Neural progenitor cell (in vitro differentiated cells): ENCODE measurements around the gene PDE3B. TPM values are rescaled to one million over a fixed set of nuclear protein-coding genes. Genes with fewer than 3 reads are reported as not detected.

ENCODE experiments used
- DNase-seq: peaks from one replicate; pipeline ENCODE4 v3.0.0-alpha.2; 2016; ENCODE audit warnings: low spot score
- H2AFZ ChIP-seq: fragments of 200-600 bp; sonication (generic); replicated peaks from 2 replicates; pipeline ENCODE4 v1.6.1; 2016; ENCODE audit warnings: antibody characterized with exemption
- H3F3A ChIP-seq: fragments of 200-600 bp; sonication (generic); 2 replicates; pipeline ENCODE4 v1.6.1; 2016; ENCODE audit warnings: antibody characterized with exemption, low read depth
- H3K27ac ChIP-seq: fragments of 200-600 bp; sonication (generic); 2 replicates; pipeline ENCODE4 v1.5.1; 2016; ENCODE audit warnings: mild to moderate bottlenecking
- H3K27me3 ChIP-seq: fragments of 200-600 bp; sonication (generic); 2 replicates; pipeline ENCODE4 v1.6.1; 2016; ENCODE audit warnings: mild to moderate bottlenecking, moderate library complexity
- H3K36me3 ChIP-seq: fragments of 200-600 bp; sonication (generic); 2 replicates; pipeline ENCODE4 v1.5.1; 2016
- H3K4me1 ChIP-seq: fragments of 200-600 bp; sonication (generic); 2 replicates; pipeline ENCODE4 v1.6.1; 2016; ENCODE audit warnings: mixed run types
- H3K4me2 ChIP-seq: fragments of 200-600 bp; sonication (generic); 2 replicates; pipeline ENCODE4 v1.6.1; 2016
- H3K4me3 ChIP-seq: fragments of 200-600 bp; sonication (generic); 2 replicates; pipeline ENCODE4 v1.5.1; 2016
- H3K79me2 ChIP-seq: fragments of 200-600 bp; sonication (generic); 2 replicates; pipeline ENCODE4 v1.6.1; 2016; ENCODE audit warnings: low read depth
- H3K9ac ChIP-seq: fragments of 200-600 bp; sonication (generic); 2 replicates; pipeline ENCODE4 v1.6.1; 2016
- H3K9me3 ChIP-seq: fragments of 200-600 bp; sonication (generic); 2 replicates; pipeline ENCODE4 v1.5.1; 2016; ENCODE audit warnings: low read depth
- H4K20me1 ChIP-seq: fragments of 200-600 bp; sonication (generic); 2 replicates; pipeline ENCODE4 v1.6.1; 2016; ENCODE audit warnings: low read depth
- H3K27ac Mint-ChIP-seq: 3 replicates; pipeline ENCODE4 v1.8.0; 2021; ENCODE audit warnings: mixed read lengths
- H3K27me3 Mint-ChIP-seq: 2 replicates; pipeline ENCODE4 v1.8.0; 2022; ENCODE audit warnings: low read depth, mild to moderate bottlenecking, inconsistent platforms, moderate library complexity, mixed read lengths; ENCODE audit not compliant: insufficient read depth
- H3K36me3 Mint-ChIP-seq: 3 replicates; pipeline ENCODE4 v1.8.0; 2021; ENCODE audit warnings: mixed read lengths
- H3K4me1 Mint-ChIP-seq: 3 replicates; pipeline ENCODE4 v1.8.0; 2021; ENCODE audit warnings: mixed read lengths
- H3K4me3 Mint-ChIP-seq: 3 replicates; pipeline ENCODE4 v1.8.0; 2021; ENCODE audit warnings: mild to moderate bottlenecking, moderate library complexity, mixed read lengths
- H3K9me3 Mint-ChIP-seq: 3 replicates; pipeline ENCODE4 v1.8.0; 2020; ENCODE audit warnings: mixed read lengths
- CTCF ChIP-seq: fragments of 200-600 bp; sonication (generic); IDR thresholded peaks from 2 replicates; pipeline ENCODE4 v1.5.1; 2017; ENCODE audit warnings: antibody characterized with exemption, mild to moderate bottlenecking
- EZH2 ChIP-seq: fragments of 200-600 bp; sonication (generic); IDR thresholded peaks from 2 replicates; pipeline ENCODE4 v1.6.1; 2017; ENCODE audit warnings: antibody characterized with exemption, mild to moderate bottlenecking, moderate library complexity
- EZH2phosphoT487 ChIP-seq: fragments of 200-600 bp; sonication (generic); IDR thresholded peaks from 2 replicates; pipeline ENCODE4 v1.6.1; 2017; ENCODE audit warnings: antibody characterized with exemption
- total RNA-seq: library from RNA; depleted of rRNA; stranded (reverse); fragments of >200 nt; gene quantifications from 2 replicates; pipeline ENCODE4 v1.2.3, GENCODE V29; 2015; ENCODE audit warnings: low replicate concordance

The PDE3B gene
- total RNA-seq, 1 donor from 2014 or later = 14.3 TPM

DNA sequence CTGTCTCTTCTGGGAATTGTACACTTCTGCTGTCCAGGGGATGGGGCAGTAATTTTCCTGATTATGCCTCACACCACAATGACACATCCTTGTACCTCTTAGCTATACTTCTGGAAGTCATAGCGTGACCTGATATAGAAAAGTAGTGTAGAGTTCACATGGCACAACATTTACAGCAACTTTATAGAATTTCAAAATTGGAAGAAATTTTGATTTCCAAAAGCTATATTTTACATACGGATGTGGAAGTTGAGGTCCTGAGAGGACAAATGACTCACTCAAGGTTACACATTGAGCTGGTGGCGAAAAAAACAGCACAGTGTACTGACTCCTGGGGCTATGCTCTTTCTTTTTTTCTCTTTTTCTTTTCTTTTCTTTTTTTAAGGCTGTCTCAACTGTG lies 254.8 kb downstream of the PDE3B start:
- H3K27me3 ChIP-seq = peaks cover 3% of the 10 kb centered on the region

GRCh38 chr11:14898906-14899305 lies 255.3 kb downstream of the PDE3B start:
- Histone ChIP-seq H2AFZ (no peak overlapping the region), H4K20me1 (no peaks in the 10 kb centered on the region), H3K79me2 (no peaks in the 10 kb centered on the region), H3K27me3 (no peaks in the 10 kb centered on the region), H3F3A (no peaks in the 10 kb centered on the region), H3K9me3 (no peaks in the 10 kb centered on the region), H3K9ac (no peak overlapping the region), H3K4me2 (no peak overlapping the region), H3K27ac (no peak overlapping the region), H3K36me3 (no peaks in the 10 kb centered on the region), H3K4me3 (no peak overlapping the region), H3K4me1 (no peaks in the 10 kb centered on the region)
- H3K36me3 Mint-ChIP-seq = no peaks in the 10 kb centered on the region
- H3K27me3 Mint-ChIP-seq = no peaks in the 10 kb centered on the region
- H3K4me3 Mint-ChIP-seq = no peak overlapping the region
- no peak for DNase-seq
- no peak for TF ChIP-seq EZH2phosphoT487
- TF ChIP-seq EZH2 = no peak
- no peaks in the 10 kb centered on the region for H3K9me3 Mint-ChIP-seq
- H3K27ac Mint-ChIP-seq = no peak overlapping the region
- H3K4me1 Mint-ChIP-seq = no peaks in the 10 kb centered on the region

More for the DNA sequence above, 254.8 kb downstream of the PDE3B start:
- H3K27ac ChIP-seq = no peak overlapping the region
- no peak overlapping the region for H2AFZ ChIP-seq
- no peak overlapping the region for H3K9ac ChIP-seq
- DNase-seq = no peak
- Mint-ChIP-seq H3K27me3 (no peaks in the 10 kb centered on the region), H3K36me3 (no peaks in the 10 kb centered on the region), H3K4me3 (no peak overlapping the region), H3K4me1 (no peaks in the 10 kb centered on the region), H3K27ac (no peak overlapping the region), H3K9me3 (no peaks in the 10 kb centered on the region)
- H3K36me3 ChIP-seq = no peaks in the 10 kb centered on the region
- no peak overlapping the region for H3K4me3 ChIP-seq
- H3K9me3 ChIP-seq = no peaks in the 10 kb centered on the region
- no peaks in the 10 kb centered on the region for H4K20me1 ChIP-seq
- H3K4me2 ChIP-seq = no peak overlapping the region
- no peaks in the 10 kb centered on the region for H3F3A ChIP-seq
- H3K4me1 ChIP-seq = no peaks in the 10 kb centered on the region
- no peaks in the 10 kb centered on the region for H3K79me2 ChIP-seq
- no peak for TF ChIP-seq EZH2phosphoT487
- no peak for TF ChIP-seq CTCF
- no peak for TF ChIP-seq EZH2

DNA sequence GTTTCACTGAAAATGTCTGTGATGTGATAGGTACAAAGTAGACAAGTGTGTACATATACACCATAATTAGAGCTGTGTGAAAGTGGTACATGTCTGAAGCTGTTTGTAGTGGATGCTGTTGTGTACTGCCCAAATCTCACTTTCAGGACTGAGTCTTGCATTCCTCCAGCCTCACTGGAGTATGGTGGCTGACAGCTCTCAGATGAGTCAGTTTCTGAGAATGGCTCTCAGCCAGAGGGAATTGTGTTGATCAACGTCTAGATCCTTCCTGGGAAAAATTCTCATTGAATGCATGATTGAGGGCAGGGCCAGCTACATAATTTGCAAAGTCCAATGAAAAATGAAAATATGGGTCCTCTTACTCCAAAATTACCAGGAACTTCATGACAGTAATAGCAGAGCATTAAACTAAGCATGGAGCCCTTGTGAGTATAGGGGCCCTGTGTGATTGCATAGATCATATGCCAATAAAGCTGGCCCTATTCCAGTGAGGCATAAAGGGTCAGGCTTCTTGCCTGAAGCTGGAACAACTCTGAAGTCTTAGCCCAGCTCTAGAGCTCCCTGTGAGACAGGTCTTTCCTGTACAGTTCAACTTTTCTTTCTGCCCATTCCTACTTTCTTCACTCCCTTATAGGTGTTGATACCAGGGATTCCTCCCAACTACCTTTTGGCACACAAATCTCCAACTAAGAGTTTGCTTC lies 259.2 kb downstream of the PDE3B start:
- no peaks in the 10 kb centered on the region for H3K36me3 Mint-ChIP-seq

More for the DNA sequence above, 259.2 kb downstream of the PDE3B start:
- TF ChIP-seq EZH2 (no peak), CTCF (no peak), EZH2phosphoT487 (no peak)
- H3K79me2 ChIP-seq = no peaks in the 10 kb centered on the region
- no peak overlapping the region for H3K4me3 Mint-ChIP-seq
- no peaks in the 10 kb centered on the region for H3K9me3 ChIP-seq
- no peak overlapping the region for H3K4me3 ChIP-seq
- H3K9ac ChIP-seq = no peak overlapping the region
- no peak overlapping the region for H3K27ac ChIP-seq
- H2AFZ ChIP-seq = no peak overlapping the region
- no peak for DNase-seq
- H4K20me1 ChIP-seq = no peaks in the 10 kb centered on the region
- H3F3A ChIP-seq = no peaks in the 10 kb centered on the region
- H3K9me3 Mint-ChIP-seq = peaks cover 4% of the 10 kb centered on the region
- no peaks in the 10 kb centered on the region for H3K36me3 ChIP-seq
- peaks cover 3% of the 10 kb centered on the region for H3K4me1 Mint-ChIP-seq
- no peaks in the 10 kb centered on the region for H3K27me3 ChIP-seq
- no peak overlapping the region for H3K4me2 ChIP-seq
- H3K27me3 Mint-ChIP-seq = peaks cover 5% of the 10 kb centered on the region
- no peaks in the 10 kb centered on the region for H3K4me1 ChIP-seq
- H3K27ac Mint-ChIP-seq = no peak overlapping the region
